Measurements from ENCODE around the gene SAXO1.

DNA sequence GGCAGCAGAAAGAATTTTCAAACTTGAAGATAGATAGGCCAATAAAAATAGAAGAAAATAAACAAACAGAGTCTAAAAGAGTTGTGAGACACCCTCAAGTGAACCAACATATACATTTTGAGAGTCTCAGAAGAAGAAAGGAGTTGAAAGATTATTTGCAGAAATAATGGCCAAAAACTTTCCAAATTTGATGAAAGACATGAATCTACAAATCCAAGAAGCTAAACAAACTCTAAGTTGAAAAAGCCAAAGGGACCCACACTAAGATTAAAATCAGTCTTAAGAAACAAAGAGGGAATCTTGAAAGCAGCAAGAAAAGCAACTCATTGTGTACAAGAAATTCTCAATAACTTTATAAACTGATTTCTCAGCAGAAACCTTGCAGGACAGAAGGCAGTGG lies 137.0 kb downstream of the SAXO1 start:
- TF ChIP-seq CTCF (conservative IDR thresholded peaks at IDR 0.05 in 1 of 2, IDR thresholded peaks at IDR 0.05 in 1 of 2; ENCODE audit: extremely low read depth in 1 of 2, insufficient read depth in 1 of 2, low read depth in 1 of 2, low read length in 2 of 2) (no peak), EZH2 (IDR thresholded peaks at IDR 0.05; ENCODE audit: borderline replicate concordance, low read length) (no peak)
